GM10266 (cell line): ENCODE measurements around the gene WASF2.
"Not testable (repeated sequence)": the region's sequence is repeated elsewhere in the genome, so short reads cannot be mapped to it uniquely, and the experiment has no call there.

Experiments
- DNase-seq: peaks from one replicate; pipeline ENCODE4 v3.0.0; 2012; ENCODE audit errors: extremely low spot score
- TF ChIP-seq, protein P1 (sequence below): IDR thresholded peaks from 2 replicates; pipeline ENCODE4 v1.5.1; 2012; ENCODE audit warnings: mild to moderate bottlenecking, low read depth; ENCODE audit not compliant: control insufficient read depth, insufficient read depth; ENCODE audit errors: missing control alignments

The WASF2 gene

DNA sequence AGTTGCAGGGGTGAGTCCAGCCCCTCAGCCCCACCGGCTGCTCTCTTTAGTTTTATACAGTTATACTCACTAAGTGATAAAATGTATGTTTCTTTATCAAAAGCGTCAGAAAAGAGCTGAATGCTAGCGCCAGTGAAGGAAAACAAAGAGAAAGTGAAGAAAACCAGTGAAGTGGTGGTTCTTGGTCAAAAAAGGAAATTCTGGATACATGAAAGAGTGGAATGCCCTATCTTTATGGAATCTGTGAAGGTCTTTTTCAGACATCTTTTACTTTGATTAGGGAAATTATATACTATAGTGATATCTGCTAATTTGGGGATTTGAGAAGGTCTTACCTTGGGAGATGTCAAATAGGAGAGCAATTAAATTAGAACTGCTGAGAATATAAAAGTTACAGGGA, 56.3 kb downstream of the WASF2 start:
- DNase-seq = no peak
- TF ChIP-seq, protein P1, sequence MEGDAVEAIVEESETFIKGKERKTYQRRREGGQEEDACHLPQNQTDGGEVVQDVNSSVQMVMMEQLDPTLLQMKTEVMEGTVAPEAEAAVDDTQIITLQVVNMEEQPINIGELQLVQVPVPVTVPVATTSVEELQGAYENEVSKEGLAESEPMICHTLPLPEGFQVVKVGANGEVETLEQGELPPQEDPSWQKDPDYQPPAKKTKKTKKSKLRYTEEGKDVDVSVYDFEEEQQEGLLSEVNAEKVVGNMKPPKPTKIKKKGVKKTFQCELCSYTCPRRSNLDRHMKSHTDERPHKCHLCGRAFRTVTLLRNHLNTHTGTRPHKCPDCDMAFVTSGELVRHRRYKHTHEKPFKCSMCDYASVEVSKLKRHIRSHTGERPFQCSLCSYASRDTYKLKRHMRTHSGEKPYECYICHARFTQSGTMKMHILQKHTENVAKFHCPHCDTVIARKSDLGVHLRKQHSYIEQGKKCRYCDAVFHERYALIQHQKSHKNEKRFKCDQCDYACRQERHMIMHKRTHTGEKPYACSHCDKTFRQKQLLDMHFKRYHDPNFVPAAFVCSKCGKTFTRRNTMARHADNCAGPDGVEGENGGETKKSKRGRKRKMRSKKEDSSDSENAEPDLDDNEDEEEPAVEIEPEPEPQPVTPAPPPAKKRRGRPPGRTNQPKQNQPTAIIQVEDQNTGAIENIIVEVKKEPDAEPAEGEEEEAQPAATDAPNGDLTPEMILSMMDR = no peak

DNA sequence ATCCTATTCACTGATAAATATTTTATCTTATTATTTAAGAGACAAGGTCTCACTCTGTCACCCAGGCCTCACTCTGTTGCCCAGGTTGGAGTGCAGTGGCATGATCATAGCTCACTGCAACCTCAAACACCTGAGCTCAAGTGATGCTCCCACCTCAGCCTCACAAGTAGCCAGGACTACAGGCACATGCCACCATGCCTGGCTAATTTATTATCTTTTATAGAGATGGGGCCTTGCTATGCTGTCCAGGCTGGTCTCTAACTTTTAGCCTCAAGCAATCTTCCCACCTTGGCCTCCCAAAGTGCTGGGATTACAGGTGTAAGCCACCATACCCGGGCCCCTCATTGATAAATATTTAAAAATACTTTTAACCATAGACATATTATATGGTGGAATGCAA, 57.2 kb downstream of the WASF2 start:
- not testable (repeated sequence) for DNase-seq

DNA sequence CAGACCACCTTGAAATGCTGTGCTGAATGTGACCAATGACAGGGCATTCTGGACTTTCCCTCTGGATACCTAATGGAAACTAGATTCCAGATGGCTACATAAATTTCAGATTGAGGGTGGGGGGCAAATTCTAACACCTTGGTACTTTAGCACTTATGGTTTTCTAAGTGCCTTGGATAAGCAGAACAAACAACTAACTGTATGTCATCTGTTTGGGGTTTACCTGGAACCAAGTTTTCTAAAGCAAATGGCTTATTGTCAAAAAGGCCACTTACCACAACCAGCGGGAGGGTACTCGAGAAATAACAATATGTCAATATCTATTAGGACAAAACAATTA, 58.4 kb downstream of the WASF2 start:
- DNase-seq = no peak
- TF ChIP-seq, protein P1 = no peak

DNA sequence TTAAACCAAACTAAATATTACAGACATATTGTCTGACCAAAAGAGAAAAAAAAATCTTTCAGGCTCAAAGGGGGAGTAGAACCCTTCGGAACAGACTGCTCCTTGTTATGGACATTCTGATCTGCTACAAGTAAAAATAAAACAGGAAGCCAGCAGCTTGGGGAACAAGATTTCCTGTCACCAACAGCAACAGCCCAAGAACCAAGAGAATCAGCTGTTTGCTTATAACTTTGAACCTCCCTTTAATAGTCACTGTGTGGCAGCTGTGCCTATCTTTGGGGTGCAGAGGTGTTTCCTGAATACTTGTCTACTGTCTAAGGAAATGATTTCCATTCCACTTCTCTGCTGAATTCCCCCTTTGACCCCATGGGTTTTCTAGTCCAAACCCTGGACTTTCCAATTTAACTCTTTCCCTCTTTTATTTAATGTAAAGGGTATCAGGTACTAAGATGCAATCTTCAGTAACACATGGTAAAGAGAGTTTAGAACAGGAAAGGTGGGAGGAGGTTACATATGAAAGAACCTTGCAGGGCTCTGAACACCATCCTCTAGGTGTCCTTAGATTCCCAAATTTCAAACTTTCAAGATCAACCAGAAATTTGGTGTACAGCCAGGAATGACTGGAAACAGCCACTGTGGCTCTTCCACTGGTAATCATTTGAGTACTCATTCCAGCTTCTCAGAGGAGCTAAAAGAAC, 58.9 kb downstream of the WASF2 start:
- no peak for DNase-seq
- TF ChIP-seq, protein P1 = no peak

DNA sequence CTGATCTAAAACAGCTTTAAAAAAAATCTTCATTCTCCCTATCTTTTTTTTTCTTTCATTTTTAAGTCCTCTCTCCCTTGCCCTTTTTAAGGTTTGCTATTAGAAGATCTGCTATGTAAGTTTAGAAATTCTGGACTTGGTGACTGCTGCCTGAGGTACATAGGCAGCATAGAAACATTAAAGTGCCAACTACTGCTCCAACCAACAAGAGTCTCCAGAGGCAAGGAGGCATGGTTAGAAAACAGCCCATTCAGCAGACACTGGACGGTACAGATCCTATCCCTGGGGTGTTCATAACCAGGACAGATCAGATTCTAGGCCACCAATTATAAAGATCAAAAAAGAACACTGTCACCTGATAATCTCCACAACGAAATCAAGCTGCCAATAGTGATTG, 60.9 kb downstream of the WASF2 start:
- TF ChIP-seq, protein P1 = no peak
- no peak for DNase-seq

DNA sequence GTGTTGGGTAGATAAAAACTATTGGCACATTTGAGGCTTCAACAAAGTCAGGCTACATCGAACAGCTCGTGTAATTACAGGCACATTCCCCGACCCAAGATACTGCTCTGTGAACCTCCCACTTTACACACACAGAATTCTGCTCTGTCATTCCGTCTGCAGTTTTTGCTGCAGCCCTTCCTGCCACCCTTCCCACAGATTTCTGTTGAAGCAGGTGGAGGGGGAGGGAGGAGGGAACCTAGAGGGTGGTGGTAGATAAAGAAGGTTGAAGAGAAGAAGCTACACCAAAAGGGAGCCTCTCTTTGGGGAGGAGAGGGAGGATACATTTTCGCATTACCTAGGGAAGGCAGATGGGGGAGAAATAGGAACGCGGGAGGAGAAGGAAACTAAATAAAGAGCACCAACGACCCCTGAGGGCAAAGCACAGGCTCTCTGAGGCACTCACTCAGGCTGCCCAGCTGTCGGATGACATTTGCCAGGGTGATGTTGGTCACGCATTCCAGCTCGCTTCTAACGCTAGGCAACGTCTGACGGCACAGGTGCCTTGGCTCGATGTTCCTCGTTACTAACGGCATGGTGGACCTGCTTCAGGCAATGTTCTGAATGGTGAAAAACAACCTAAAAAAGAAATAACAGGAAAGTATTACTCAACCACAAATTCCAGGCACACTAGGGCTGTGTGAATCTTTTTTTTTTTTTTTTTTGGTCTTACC, 61.5 kb downstream of the WASF2 start:
- TF ChIP-seq, protein P1 = no peak
- no peak for DNase-seq

DNA sequence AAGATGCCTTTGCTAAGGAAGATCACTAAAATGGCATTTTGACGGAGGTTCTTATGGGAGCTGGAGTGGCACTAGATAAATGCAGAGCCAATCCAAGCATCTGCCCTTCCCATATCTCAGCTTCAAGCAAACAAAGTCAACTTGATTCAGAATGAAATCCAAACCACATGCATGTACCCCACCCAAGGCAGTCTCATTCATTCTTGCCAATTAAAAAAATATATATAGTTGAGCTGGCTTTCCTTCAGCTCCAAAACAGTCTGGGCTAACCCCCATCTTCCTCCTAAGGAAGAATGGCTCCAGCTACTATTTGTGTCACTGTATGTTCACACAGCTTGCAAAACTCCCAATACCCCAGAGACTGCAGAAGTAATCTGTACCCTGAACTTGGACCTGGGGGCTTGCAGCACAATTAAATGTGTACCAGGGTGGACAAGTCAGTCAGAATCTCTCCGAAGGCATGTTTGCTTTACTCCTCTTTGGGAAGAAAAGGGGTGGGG, 62.1 kb downstream of the WASF2 start:
- DNase-seq = no peak
- TF ChIP-seq, protein P1 = no peak
